Effector memory CD4-positive, alpha-beta T cell (primary cell): Measurements from ENCODE around the gene PDGFD.

Experiments used
- DNase-seq, 3 donors: peaks; one replicate each; pipeline ENCODE4 v3.0.0-alpha.2; 2020
- H3K27ac ChIP-seq: 2 replicates; pipeline ENCODE4 v1.7.0; 2013; ENCODE audit warnings: mild to moderate bottlenecking, low read length, moderate library complexity; ENCODE audit not compliant: insufficient read depth, poor library complexity, severe bottlenecking
- H3K27me3 ChIP-seq: replicated peaks from 2 replicates; pipeline ENCODE4 v1.7.0; 2013; ENCODE audit warnings: mild to moderate bottlenecking, low read length; ENCODE audit not compliant: insufficient read depth, control insufficient read depth, poor library complexity, severe bottlenecking
- H3K36me3 ChIP-seq: 2 replicates; pipeline ENCODE4 v1.7.0; 2013; ENCODE audit warnings: mild to moderate bottlenecking, low read length, moderate library complexity; ENCODE audit not compliant: control insufficient read depth, insufficient read depth
- H3K4me1 ChIP-seq: 2 replicates; pipeline ENCODE4 v1.7.0; 2013; ENCODE audit warnings: low read length, mild to moderate bottlenecking; ENCODE audit not compliant: control insufficient read depth, insufficient read depth, poor library complexity, severe bottlenecking
- H3K4me3 ChIP-seq: 2 replicates; pipeline ENCODE4 v1.7.0; 2013; ENCODE audit warnings: low read length, low read depth, mild to moderate bottlenecking; ENCODE audit not compliant: insufficient read depth, poor library complexity, severe bottlenecking
- H3K9me3 ChIP-seq: 2 replicates; pipeline ENCODE4 v1.7.0; 2013; ENCODE audit warnings: mild to moderate bottlenecking, low read length, moderate library complexity; ENCODE audit not compliant: control insufficient read depth

PDGFD gene

DNA sequence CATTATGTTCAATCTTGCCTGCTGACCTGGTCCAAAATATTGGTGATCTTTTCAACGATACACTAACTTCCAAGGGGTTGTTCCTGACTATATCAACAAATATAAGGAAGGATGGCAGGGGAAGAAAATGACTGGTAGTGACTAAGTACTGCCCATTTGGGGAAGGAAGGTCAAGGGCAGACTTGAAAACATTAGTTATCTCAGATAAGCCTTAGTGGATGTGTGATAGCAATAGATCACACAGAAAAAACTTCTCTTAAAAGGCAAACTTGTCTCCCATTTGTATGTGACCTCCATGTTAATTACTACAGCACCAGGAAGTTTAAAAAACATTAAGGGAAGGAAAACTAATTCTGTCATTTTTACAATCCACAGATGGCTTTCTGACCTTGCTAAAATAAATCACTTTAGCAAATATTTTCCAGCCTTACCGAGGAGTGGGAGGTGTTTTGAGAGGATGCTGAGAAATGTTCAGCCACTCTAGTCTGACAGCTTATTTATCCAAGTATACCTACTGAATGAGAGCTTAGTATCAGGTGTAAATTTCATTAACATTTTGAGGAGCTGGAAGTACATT lies 215.7 kb downstream of the PDGFD start:
- H3K27ac ChIP-seq: no peak overlapping the region
- no peak overlapping the region for H3K4me3 ChIP-seq
- DNase-seq: no peak
- no peaks in the 10 kb centered on the region for H3K27me3 ChIP-seq
- H3K4me1 ChIP-seq: no peaks in the 10 kb centered on the region
- no peaks in the 10 kb centered on the region for H3K36me3 ChIP-seq
- no peaks in the 10 kb centered on the region for H3K9me3 ChIP-seq

DNA sequence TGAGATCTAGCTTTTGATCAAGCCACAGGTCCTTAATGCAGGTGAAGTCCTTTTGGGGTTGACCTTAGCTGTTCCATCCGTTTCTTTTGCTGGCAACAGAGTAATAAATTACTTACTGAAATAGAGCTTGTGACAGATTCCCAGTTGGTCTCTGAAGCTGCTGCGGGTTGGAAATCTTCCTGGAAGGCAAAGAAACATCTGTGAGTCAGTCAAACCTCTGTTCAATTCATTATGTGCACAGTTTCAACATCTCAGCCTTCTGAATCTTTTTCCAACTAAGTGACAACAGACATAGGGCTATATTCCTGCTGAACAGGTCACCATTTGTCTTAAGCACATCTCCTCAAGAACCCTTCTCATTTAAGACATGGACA lies 216.4 kb downstream of the PDGFD start:
- no peak for DNase-seq
- Histone ChIP-seq H3K27me3 (no peaks in the 10 kb centered on the region), H3K27ac (no peak overlapping the region)

DNA sequence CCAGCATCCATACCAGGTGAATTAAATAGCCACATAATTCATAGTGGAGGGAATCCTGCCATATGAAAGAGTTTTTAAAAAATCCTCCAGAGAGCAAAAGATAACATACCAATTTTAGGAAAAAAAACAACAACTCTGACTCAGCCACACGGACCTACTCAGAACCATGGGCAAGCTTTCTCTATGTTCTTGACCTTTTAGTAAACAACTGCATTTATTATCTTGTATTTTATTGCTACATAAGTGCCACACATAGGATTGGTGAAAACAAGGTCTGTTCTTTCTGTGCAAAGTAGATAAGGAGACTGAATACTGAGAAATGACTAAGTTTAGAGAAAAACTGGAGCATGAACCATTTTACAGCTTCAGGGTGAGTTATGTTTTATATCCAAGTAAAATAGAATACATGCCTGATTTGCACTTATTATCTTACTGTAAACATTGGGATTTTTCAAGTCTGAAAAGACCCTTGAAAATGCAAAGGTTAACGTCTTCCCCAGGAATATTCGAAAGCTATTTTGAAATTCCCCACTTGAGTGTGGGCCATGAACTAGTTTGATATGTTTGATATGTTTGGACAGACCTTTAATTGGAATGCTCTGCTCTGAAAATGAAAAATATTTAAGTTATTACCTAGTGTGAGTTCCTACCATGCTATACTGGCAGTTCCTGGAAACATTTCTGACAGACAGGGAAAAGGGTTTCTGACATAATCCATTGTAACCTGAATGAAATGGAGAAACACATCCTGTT lies 217.0 kb downstream of the PDGFD start:
- Histone ChIP-seq H3K27me3 (no peaks in the 10 kb centered on the region), H3K27ac (no peak overlapping the region), H3K4me1 (no peaks in the 10 kb centered on the region), H3K4me3 (no peak overlapping the region), H3K36me3 (no peaks in the 10 kb centered on the region), H3K9me3 (no peaks in the 10 kb centered on the region)
- no peak for DNase-seq

More for the DNA sequence above, 216.4 kb downstream of the PDGFD start:
- Histone ChIP-seq H3K36me3 (no peaks in the 10 kb centered on the region), H3K9me3 (no peaks in the 10 kb centered on the region), H3K4me3 (no peak overlapping the region), H3K4me1 (no peaks in the 10 kb centered on the region)

DNA sequence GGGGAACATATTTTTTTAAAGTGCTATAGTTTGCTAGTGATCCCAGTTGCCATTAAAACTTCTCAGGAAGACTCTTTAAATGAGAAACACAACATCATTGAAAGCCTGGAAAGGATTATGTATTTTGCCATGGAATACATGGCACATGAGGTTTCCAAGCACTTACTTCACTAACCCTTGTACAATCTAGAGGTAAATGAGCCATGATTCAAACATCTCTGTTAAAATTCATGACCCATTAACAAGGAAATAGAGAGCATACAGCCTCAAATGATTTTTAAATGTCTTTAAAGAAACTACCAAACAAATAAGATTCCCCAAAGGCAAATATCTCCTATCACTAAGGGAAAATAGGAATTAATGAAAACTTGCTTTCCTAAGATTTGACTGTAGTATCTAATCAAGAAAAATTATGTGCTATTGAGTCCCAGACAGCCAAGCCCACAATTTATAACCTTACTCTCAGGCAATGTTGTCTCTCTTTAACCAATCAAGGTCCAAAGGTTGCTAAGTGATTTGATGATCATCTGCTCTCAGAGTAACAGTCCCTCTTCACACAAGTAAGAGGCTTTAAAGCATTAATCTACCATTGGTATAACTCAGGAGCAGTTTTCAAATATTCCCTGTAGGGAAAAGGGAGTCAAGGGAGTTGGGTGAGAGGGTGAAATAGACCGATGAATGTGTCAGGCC lies 219.6 kb downstream of the PDGFD start:
- DNase-seq: no peak
- Histone ChIP-seq H3K9me3 (no peaks in the 10 kb centered on the region), H3K36me3 (no peaks in the 10 kb centered on the region), H3K27me3 (no peaks in the 10 kb centered on the region), H3K4me3 (no peak overlapping the region), H3K27ac (no peak overlapping the region), H3K4me1 (no peaks in the 10 kb centered on the region)

DNA sequence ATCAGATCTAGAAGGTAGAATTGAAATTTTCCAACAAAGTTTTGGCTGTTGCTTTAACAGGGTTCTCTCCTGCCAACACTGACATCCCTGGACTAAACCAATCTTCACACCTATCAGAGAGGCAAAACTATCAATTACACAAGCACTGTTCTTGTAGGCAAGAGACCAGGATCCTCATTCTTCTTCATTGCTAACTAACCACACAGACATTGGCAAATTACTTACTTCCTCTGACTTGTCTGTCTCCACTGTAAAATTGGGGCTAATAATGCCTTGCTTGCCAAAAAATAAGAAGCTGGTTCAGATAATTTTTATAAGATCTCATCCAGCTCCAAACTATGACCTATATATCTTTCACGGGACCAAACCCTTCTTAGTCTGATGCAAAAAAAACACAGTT lies 221.3 kb downstream of the PDGFD start:
- DNase-seq: no peak
- Histone ChIP-seq H3K9me3 (no peaks in the 10 kb centered on the region), H3K27me3 (no peaks in the 10 kb centered on the region), H3K4me1 (no peaks in the 10 kb centered on the region), H3K36me3 (no peaks in the 10 kb centered on the region), H3K4me3 (no peak overlapping the region), H3K27ac (no peak overlapping the region)

DNA sequence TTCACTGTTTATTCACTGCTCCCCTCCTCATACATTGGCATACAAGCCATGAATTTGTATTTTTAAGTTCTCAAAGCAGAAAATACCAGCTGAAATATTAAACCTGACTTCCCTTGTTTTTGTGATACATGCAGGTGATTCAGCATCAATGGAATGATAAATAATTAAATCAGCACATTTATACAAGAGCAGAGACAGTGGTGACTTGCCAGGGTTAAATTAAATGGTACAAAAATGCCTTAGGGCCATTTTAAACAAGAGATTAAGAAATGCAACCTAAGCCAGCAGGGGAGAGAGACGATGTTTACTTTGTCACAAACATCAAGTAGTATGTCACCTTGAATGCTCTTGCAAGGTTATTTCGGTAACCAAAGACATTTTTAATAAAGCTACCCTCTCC lies 223.4 kb downstream of the PDGFD start:
- H3K27ac ChIP-seq: no peak overlapping the region
- no peaks in the 10 kb centered on the region for H3K27me3 ChIP-seq
- no peaks in the 10 kb centered on the region for H3K4me1 ChIP-seq
- no peaks in the 10 kb centered on the region for H3K9me3 ChIP-seq
- no peak overlapping the region for H3K4me3 ChIP-seq
- no peaks in the 10 kb centered on the region for H3K36me3 ChIP-seq
- DNase-seq: no peak

DNA sequence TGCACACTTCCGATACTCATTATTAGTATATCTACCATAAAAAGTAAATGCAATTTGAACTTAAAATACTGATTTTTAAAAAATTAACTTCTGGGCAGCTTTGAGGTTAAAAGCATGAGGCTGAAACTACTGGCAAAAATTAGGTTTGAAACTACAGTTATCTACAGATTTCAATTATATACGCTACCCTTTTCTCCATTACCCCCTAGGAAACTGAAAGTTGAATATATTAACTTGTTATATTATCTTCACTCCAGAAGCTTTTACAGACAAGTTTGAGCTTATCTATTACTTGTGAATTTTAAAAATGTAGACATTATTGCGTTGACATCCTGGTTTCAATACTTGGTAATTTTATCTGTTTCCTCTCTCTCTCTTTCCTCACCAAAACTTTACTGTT lies 224.3 kb downstream of the PDGFD start:
- Histone ChIP-seq H3K4me1 (no peaks in the 10 kb centered on the region), H3K27me3 (no peaks in the 10 kb centered on the region), H3K4me3 (no peak overlapping the region), H3K9me3 (no peaks in the 10 kb centered on the region), H3K27ac (no peak overlapping the region), H3K36me3 (no peaks in the 10 kb centered on the region)
- DNase-seq: no peak

DNA sequence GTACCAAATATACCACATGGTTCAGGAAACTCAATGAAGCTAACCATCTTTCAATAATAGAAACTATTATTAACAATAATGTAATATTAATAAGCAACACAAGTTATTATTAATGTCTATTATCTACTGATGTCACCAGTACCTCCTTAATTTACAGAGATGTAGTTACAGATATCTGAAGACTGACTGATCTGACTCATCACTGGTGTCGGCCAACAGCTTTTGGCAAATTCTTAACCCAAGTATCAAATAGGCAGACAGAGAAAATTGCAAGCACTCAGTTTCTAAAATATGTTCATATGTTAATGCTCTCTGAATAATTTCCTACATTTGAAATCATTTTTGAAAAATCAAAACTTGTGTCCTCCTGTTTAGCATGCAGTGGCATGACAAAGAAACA lies 227.9 kb downstream of the PDGFD start:
- DNase-seq: no peak
- Histone ChIP-seq H3K9me3 (no peaks in the 10 kb centered on the region), H3K36me3 (no peaks in the 10 kb centered on the region), H3K4me1 (no peaks in the 10 kb centered on the region), H3K27ac (no peak overlapping the region), H3K27me3 (no peaks in the 10 kb centered on the region), H3K4me3 (no peak overlapping the region)

DNA sequence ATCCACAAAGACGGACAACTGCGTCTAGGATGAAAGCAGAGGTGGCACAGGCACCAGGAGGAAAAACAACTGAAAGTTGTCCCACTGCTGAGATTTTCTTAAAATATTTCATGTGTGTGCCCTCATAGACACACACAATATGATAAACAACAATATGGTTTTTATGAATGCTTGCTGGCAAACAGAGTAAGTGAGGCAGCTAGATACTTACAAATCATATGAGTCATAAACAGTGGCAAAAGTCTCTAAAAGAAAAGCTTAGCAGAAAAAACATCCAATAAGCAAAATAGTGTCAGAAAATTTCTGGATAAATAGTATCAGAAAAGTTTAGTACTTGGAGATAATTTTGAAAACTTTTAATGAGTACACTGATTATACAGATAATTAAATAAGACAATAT lies 228.7 kb downstream of the PDGFD start:
- no peak overlapping the region for H3K27ac ChIP-seq
- no peaks in the 10 kb centered on the region for H3K9me3 ChIP-seq
- no peaks in the 10 kb centered on the region for H3K36me3 ChIP-seq
- H3K4me1 ChIP-seq: no peaks in the 10 kb centered on the region
- no peak overlapping the region for H3K4me3 ChIP-seq
- no peaks in the 10 kb centered on the region for H3K27me3 ChIP-seq
- no peak for DNase-seq

DNA sequence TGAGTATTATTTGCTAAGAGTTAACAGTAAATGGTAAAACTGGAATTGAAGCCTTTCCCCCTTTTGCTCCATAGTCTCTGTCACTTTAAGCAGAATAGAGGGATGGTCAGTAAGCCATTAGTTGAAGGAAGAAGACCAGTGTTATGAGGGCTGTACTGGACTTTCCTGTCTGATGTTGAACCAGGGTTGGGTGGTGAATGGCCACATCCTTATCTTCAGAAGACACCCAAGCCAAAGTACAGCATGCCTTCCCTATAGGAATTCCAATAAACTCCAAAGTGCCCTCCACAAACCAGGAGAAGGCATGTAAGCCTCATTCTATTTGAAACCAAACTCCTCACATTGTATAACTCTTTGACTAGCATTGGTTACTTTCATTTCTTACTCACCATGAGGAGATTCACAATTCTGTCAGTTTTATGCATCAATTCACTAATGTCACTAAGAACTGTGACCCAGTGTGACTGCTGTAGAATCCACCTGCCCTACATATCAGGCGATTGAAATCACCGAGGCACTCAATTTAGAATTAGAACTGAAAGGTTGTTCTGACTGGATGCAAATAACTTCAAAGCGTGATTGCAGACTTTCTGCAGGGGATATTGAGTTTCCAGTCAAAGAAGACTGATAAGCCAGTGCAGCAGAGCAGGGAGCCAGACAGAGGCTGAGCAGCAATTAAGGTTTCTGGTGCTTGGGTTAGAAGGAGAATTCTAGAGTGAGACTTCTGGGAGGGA lies 234.6 kb downstream of the PDGFD start:
- no peak for DNase-seq
- no peaks in the 10 kb centered on the region for H3K27me3 ChIP-seq
- H3K36me3 ChIP-seq: no peaks in the 10 kb centered on the region
- H3K4me1 ChIP-seq: no peaks in the 10 kb centered on the region
- H3K27ac ChIP-seq: no peak overlapping the region
- H3K4me3 ChIP-seq: no peak overlapping the region
- no peaks in the 10 kb centered on the region for H3K9me3 ChIP-seq
